Tibial nerve (tissue), 4 donors: ENCODE measurements around the gene ADAMTS17. TPM values are rescaled to one million over a fixed set of nuclear protein-coding genes. Genes with fewer than 3 reads are reported as not detected.

ENCODE experiments used
- DNase-seq, 2 donors: peaks; one replicate each; pipeline ENCODE4 v3.0.0-alpha.2; 2019; ENCODE audit warnings: low spot score in 2 of 2
- H3K27ac ChIP-seq, 4 donors: fragments of 200-600 bp; sonication (generic) in 3 of 4; one replicate each; pipeline ENCODE4 v1.5.1; 2017 to 2019; ENCODE audit warnings: mild to moderate bottlenecking in 1 of 4
- H3K27me3 ChIP-seq, 2 donors: fragments of 200-600 bp; sonication (generic) in 1 of 2; one replicate each; pipeline versions ENCODE4 v1.5.1 to v1.6.0; 2017 to 2019
- H3K36me3 ChIP-seq, 3 donors: fragments of 200-600 bp; sonication (generic); one replicate each; pipeline ENCODE4 v1.5.1; 2018 to 2019
- H3K4me1 ChIP-seq, 4 donors: fragments of 200-600 bp; sonication (generic) in 3 of 4; one replicate each; pipeline ENCODE4 v1.5.1; 2017 to 2019
- H3K4me3 ChIP-seq, 4 donors: fragments of 200-600 bp; sonication (generic) in 3 of 4; one replicate each; pipeline ENCODE4 v1.5.1; 2017 to 2019; ENCODE audit warnings: mild to moderate bottlenecking in 1 of 4, moderate library complexity in 1 of 4
- H3K9me3 ChIP-seq, 4 donors: fragments of 200-600 bp; sonication (generic) in 3 of 4; one replicate each; pipeline ENCODE4 v1.5.1; 2017 to 2019
- CTCF ChIP-seq, 5 experiments: fragments of 200-600 bp in 3 of 5; fragments of 450-650 bp in 2 of 5; sonication (generic) in 3 of 5; IDR thresholded peaks; one replicate each; pipeline ENCODE4 v1.5.1; 2016 to 2019; ENCODE audit warnings: antibody characterized with exemption in 5 of 5, mild to moderate bottlenecking in 3 of 5, moderate library complexity in 2 of 5
- EP300 ChIP-seq, 2 donors: sonication (generic); formaldehyde crosslinking; IDR thresholded peaks; one replicate each; pipeline ENCODE4 v1.6.1; 2017; ENCODE audit warnings: antibody characterized with exemption in 2 of 2, mild to moderate bottlenecking in 1 of 2
- POLR2A ChIP-seq, 2 donors: fragments of 450-650 bp; IDR thresholded peaks; one replicate each; pipeline ENCODE4 v1.6.1; 2017; ENCODE audit warnings: antibody characterized with exemption in 2 of 2, mild to moderate bottlenecking in 2 of 2, moderate library complexity in 2 of 2
- WGBS, 2 donors: methylation state at CpG; one replicate each; pipeline ENCODE4 v1.1.5; 2018; 5-methylcytosine and 5-hydroxymethylcytosine counted together
- total RNA-seq, 4 donors: library from RNA; depleted of rRNA; stranded (reverse); fragments of >200 nt; gene quantifications; one replicate each; pipeline ENCODE4 v1.1.0, GENCODE V29; 2016

The ADAMTS17 gene
- total RNA-seq, 4 donors from 2014 or later, result 0.66 to 5.5 (median 3.7) TPM

DNA sequence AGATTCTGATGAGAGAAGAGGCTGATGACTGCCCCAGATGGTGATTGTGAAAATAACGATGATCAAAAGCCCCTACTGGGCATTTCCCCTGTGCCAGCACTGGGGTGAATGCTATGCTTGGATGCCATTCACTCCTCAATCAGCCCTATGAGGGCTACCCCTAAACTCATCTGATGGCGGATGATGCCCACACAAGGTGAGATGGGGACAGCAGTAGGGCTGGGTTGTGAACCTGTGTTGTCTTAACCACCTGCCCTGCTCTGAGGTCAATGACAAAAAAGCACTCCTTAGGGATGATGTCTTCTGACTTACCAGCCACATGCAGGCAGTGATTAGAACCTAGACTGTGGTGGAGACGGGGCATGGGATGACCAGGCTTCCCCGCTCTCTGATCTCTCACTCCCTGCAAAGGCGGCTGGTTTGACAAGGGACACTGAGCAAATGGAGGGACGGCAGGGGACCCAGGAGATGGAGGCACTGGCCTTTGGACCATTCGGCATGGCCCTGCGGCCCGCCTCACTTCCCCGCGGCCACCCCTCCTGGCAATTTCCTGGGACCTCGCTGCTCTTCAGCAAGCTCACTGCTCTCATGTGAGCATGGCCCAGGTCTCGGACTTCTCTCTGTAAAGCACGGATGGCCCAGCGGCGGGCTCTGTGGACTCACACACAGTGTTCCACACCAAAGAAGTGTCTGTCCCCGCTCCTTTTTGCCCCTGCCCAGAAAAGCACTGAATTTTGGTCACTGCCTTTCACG, 357.1 kb downstream of the ADAMTS17 start:
- WGBS, 2 donors, result 94% methylated on average over 18 of the region's 18 CpGs
- H3K4me3 ChIP-seq, result no peak overlapping the region
- no peaks in the 10 kb centered on the region for H3K27me3 ChIP-seq
- H3K36me3 ChIP-seq, result no peaks in the 10 kb centered on the region
- H3K27ac ChIP-seq, result peak overlapping the region in 2 of 4 donors; percentile 66 to 76
- no peak for DNase-seq
- peaks cover 0 to 5% (median 0%) of the 10 kb centered on the region in 4 donors for H3K9me3 ChIP-seq
- peaks cover 0 to 68% (median 13%) of the 10 kb centered on the region in 4 donors for H3K4me1 ChIP-seq
- no peak for TF ChIP-seq POLR2A (IDR thresholded peaks at IDR 0.05)
- no peak for TF ChIP-seq EP300 (IDR thresholded peaks at IDR 0.05)
- no peak for TF ChIP-seq CTCF (IDR thresholded peaks at IDR 0.05)

- no peak for DNase-seq
- H3K4me3 ChIP-seq, result no peak overlapping the region
- 19 to 29% methylated on average over 15 to 17 of the region's 17 CpGs for WGBS, 2 donors
- H3K4me1 ChIP-seq, result peaks cover 0 to 68% (median 13%) of the 10 kb centered on the region in 4 donors
- H3K27me3 ChIP-seq, result no peaks in the 10 kb centered on the region
- TF ChIP-seq POLR2A (IDR thresholded peaks at IDR 0.05) (no peak), EP300 (IDR thresholded peaks at IDR 0.05) (no peak), CTCF (IDR thresholded peaks at IDR 0.05) (no peak)
- H3K27ac ChIP-seq, result peak overlapping the region in 3 of 4 donors; percentile 45 to 80 (median 66)
- H3K9me3 ChIP-seq, result peaks cover 0 to 5% (median 0%) of the 10 kb centered on the region in 4 donors
- H3K36me3 ChIP-seq, result no peaks in the 10 kb centered on the region
These were observed 357.9 kb downstream of the ADAMTS17 start for GRCh38 chr15:99983886-99984286.

DNA sequence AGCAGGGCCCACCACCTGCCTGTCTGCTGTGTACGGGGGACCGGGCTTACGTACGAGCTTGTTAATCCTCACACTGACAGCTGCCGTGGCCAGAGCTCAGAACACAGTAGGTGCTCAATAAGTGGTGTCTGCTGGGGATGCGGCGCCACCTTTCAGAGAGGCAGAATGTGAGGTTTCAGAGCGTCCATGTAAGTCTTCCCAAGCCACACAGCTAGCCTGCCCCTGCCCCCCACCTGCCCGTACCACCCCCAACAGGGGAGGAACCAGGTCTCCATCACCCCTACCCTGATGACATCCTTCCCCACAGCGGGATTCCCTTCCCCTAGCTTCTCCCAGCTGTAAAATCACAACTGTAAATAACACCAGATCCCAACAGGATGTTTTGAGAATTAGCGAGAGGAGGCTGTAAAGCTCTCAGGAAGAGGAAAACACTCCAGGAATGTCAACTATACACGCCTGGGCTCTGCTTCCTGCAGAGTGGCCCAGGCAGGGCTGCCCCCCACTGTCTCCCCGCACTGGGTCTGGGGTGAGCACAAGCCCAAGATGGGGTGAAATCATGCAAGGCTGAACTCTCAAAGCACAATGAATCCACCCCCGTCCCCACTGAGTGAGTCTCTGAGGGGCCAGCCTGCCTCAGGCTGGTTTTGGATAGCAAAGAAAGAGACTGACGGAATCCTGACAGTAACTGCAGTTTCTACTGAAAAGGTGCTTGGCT, 358.4 kb downstream of the ADAMTS17 start:
- H3K36me3 ChIP-seq, result no peaks in the 10 kb centered on the region
- peaks cover 0 to 4% (median 0%) of the 10 kb centered on the region in 4 donors for H3K9me3 ChIP-seq
- WGBS, 2 donors, result 41 to 43% methylated on average over 15 of the region's 15 CpGs
- H3K4me3 ChIP-seq, result no peak overlapping the region
- H3K27ac ChIP-seq, result peak overlapping the region in 3 of 4 donors; percentile 45 to 80 (median 66)
- no peak for DNase-seq
- peaks cover 0 to 68% (median 13%) of the 10 kb centered on the region in 4 donors for H3K4me1 ChIP-seq
- H3K27me3 ChIP-seq, result no peaks in the 10 kb centered on the region
- no peak for TF ChIP-seq EP300 (IDR thresholded peaks at IDR 0.05)
- no peak for TF ChIP-seq POLR2A (IDR thresholded peaks at IDR 0.05)
- no peak for TF ChIP-seq CTCF (IDR thresholded peaks at IDR 0.05)

DNA sequence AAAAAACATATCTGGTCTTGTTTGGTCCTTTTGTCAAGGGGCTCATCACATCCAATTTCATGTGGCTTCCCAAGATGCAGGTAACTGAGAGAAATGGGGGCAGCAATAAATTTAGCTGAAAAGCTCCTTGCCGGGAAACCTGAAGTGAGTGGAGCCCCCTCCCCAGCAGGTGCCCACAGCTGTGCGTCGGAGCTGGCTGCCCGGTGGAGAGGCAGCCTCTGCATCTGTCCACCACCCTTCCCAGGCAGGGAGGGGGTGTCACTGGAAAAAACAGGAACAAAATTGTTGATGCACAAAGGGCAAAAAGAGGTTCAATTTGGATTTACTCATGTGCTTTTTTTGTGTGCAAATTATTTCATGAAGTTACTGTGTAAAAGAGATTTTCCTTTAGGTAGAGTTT, 359.1 kb downstream of the ADAMTS17 start:
- no peak for DNase-seq
- 78 to 85% methylated on average over 4 of the region's 4 CpGs for WGBS, 2 donors
- no peak for TF ChIP-seq EP300 (IDR thresholded peaks at IDR 0.05)
- TF ChIP-seq POLR2A (IDR thresholded peaks at IDR 0.05), result no peak
- no peak for TF ChIP-seq CTCF (IDR thresholded peaks at IDR 0.05)

More for the DNA sequence above, 359.1 kb downstream of the ADAMTS17 start:
- no peaks in the 10 kb centered on the region for H3K36me3 ChIP-seq
- H3K27me3 ChIP-seq, result no peaks in the 10 kb centered on the region
- peaks cover 0 to 68% (median 13%) of the 10 kb centered on the region in 4 donors for H3K4me1 ChIP-seq
- H3K27ac ChIP-seq, result peak overlapping the region in 1 of 4 donors; percentile 66
- H3K9me3 ChIP-seq, result no peaks in the 10 kb centered on the region
- no peak overlapping the region for H3K4me3 ChIP-seq
